ENCODE measurements around the gene EIF1. TPM values are rescaled to one million over a fixed set of nuclear protein-coding genes. Genes with fewer than 3 reads are reported as not detected.

EIF1 gene
- total RNA-seq, 2 experiments from 2014 or later, result 145 to 659 TPM

DNA sequence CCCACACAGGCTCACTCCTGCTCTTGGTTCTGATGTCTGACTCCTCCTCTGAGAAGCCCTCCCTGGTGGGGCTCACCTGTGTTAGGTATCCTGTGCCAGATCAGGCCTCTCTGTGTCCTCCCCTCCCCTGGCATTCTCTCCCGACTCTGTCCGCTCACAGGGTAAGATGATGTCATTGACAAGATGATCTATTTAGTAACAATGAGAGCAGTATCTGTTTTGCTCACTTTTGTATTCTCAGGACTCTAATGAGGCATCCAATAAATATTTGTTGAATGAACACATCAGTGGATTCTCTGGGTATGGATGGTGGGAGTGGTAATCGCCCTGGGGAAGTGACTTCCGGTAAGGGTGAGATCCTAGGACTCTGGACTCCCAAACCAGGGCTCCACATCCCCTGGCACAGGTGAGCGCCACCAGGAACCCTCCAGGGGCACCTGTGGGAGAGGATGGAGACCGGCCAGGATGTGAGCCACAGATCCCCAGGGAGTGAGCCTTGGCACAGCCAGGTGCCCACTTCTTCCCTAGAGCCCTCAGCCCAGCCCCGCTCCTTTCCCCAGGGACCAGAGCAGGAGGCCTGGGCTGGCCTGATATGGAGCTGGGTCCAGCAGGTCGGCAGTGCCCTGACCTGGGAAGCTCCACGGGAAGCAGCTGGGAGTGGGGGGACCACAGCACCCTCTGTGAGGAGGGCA, 51.1 kb downstream of the EIF1 start:
- Histone ChIP-seq H3K9me3 (ENCODE audit: low read length) (no peaks in the 10 kb centered on the region), H2AFZ (ENCODE audit: low read length) (no peak overlapping the region), H3K4me2 (ENCODE audit: low read length) (no peak overlapping the region), H3K9me2 (ENCODE audit: insufficient read depth, low read length) (no peaks in the 10 kb centered on the region), H3K4me3 (ENCODE audit: low read depth, low read length, poor library complexity, severe bottlenecking) (no peak overlapping the region), H3K79me2 (ENCODE audit: insufficient read depth, low read depth, low read length) (no peaks in the 10 kb centered on the region), H3K36me3 (ENCODE audit: insufficient read depth, low read length) (no peaks in the 10 kb centered on the region), H3K27ac (ENCODE audit: low read depth, low read length, poor library complexity, severe bottlenecking) (no peak overlapping the region), H4K20me1 (ENCODE audit: insufficient read depth, low read length) (no peaks in the 10 kb centered on the region), H3K4me1 (ENCODE audit: insufficient read depth, low read length, poor library complexity, severe bottlenecking) (peaks cover 4% of the 10 kb centered on the region)
- CTCF ChIA-PET (ENCODE audit: unreplicated experiment), result no interaction called here
- no peak for TF ChIP-seq EZH2phosphoT487 (IDR thresholded peaks at IDR 0.05; ENCODE audit: borderline replicate concordance, low read depth, low read length)
- TF ChIP-seq, protein P1, sequence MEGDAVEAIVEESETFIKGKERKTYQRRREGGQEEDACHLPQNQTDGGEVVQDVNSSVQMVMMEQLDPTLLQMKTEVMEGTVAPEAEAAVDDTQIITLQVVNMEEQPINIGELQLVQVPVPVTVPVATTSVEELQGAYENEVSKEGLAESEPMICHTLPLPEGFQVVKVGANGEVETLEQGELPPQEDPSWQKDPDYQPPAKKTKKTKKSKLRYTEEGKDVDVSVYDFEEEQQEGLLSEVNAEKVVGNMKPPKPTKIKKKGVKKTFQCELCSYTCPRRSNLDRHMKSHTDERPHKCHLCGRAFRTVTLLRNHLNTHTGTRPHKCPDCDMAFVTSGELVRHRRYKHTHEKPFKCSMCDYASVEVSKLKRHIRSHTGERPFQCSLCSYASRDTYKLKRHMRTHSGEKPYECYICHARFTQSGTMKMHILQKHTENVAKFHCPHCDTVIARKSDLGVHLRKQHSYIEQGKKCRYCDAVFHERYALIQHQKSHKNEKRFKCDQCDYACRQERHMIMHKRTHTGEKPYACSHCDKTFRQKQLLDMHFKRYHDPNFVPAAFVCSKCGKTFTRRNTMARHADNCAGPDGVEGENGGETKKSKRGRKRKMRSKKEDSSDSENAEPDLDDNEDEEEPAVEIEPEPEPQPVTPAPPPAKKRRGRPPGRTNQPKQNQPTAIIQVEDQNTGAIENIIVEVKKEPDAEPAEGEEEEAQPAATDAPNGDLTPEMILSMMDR (conservative IDR thresholded peaks at IDR 0.05; ENCODE audit: low read length), result no peak
- intact Hi-C loops (cut with micrococcal nuclease; ENCODE audit: unreplicated experiment), result loop anchor here (5.0 to 10.0 kb wide), 2 partner anchors 127 to 375 kb away; partner anchors contain the start of genes DHX58 and KLHL11
- DNase-seq (ENCODE audit: low spot score), result no peak
- POLR2A ChIA-PET, result no interaction called here
- no TSS peak for BruUV-seq (replicated peaks)

DNA sequence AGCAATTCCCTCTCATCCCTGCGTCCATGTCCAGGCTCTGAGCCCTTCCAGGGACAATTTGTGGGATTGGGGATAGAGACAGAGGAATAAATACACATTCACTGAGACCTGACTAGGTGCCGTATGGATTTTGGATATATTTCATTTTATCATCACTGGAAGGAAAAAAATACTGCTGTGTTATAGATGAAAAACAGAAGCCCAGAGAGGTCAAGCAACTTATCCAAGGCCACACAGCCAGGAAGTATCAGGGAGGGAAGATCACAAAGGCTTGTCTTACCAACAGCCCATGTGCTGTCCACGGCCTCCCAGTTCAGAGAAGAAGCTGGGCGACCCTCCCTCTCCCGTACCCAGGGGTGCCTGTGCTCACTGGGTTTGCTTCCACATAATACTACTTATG, 51.8 kb downstream of the EIF1 start:
- no peak overlapping the region for H3K4me3 ChIP-seq (ENCODE audit: low read depth, low read length, poor library complexity, severe bottlenecking)

DNA sequence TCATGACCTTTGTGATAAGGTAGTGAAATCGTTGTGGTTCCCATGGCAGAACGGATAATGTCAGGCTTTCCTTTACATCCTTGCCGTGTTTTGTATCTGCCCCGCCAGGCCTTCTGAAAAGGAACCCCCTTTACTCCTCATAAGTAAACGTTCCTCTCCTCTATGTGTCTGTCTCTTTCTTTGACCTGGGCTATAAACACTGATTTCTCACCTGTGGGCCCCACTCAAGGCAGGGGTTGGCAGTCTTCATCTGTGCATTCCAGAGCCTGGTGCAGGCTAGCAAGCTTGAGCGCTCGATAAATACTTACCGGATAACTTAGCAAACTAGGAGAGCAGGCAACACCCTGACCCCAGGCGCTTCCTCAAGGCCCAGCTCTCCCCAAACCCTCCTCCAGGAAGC, 53.0 kb downstream of the EIF1 start:
- no peaks in the 10 kb centered on the region for H3K9me3 ChIP-seq (ENCODE audit: low read length)
- intact Hi-C loops (cut with micrococcal nuclease; ENCODE audit: unreplicated experiment), result no loop called here
- H3K36me3 ChIP-seq (ENCODE audit: insufficient read depth, low read length), result no peaks in the 10 kb centered on the region
- no peak overlapping the region for H3K4me2 ChIP-seq (ENCODE audit: low read length)
- no peak for DNase-seq (ENCODE audit: low spot score)
- no peaks in the 10 kb centered on the region for H3K79me2 ChIP-seq (ENCODE audit: insufficient read depth, low read depth, low read length)
- no peak for TF ChIP-seq EZH2phosphoT487 (IDR thresholded peaks at IDR 0.05; ENCODE audit: borderline replicate concordance, low read depth, low read length)
- TF ChIP-seq, protein P1 (conservative IDR thresholded peaks at IDR 0.05; ENCODE audit: low read length), result no peak
- no peak overlapping the region for H3K4me3 ChIP-seq (ENCODE audit: low read depth, low read length, poor library complexity, severe bottlenecking)
- peaks cover 4% of the 10 kb centered on the region for H3K4me1 ChIP-seq (ENCODE audit: insufficient read depth, low read length, poor library complexity, severe bottlenecking)
- CTCF ChIA-PET (ENCODE audit: unreplicated experiment), result interaction anchor here (0.6 kb wide), 1 partner anchor 1317 kb away, joined by 3 read pairs; no protein-coding TSS in a partner anchor
- POLR2A ChIA-PET, result no interaction called here
- H3K27ac ChIP-seq (ENCODE audit: low read depth, low read length, poor library complexity, severe bottlenecking), result no peak overlapping the region
- no peaks in the 10 kb centered on the region for H4K20me1 ChIP-seq (ENCODE audit: insufficient read depth, low read length)
- H2AFZ ChIP-seq (ENCODE audit: low read length), result no peak overlapping the region
- no TSS peak for BruUV-seq (replicated peaks)
- H3K9me2 ChIP-seq (ENCODE audit: insufficient read depth, low read length), result no peaks in the 10 kb centered on the region

More for the DNA sequence above, 51.8 kb downstream of the EIF1 start:
- H3K79me2 ChIP-seq (ENCODE audit: insufficient read depth, low read depth, low read length), result no peaks in the 10 kb centered on the region
- no peak overlapping the region for H2AFZ ChIP-seq (ENCODE audit: low read length)
- H3K9me3 ChIP-seq (ENCODE audit: low read length), result no peaks in the 10 kb centered on the region
- peaks cover 4% of the 10 kb centered on the region for H3K4me1 ChIP-seq (ENCODE audit: insufficient read depth, low read length, poor library complexity, severe bottlenecking)
- POLR2A ChIA-PET, result no interaction called here
- DNase-seq (ENCODE audit: low spot score), result no peak
- TF ChIP-seq EZH2phosphoT487 (IDR thresholded peaks at IDR 0.05; ENCODE audit: borderline replicate concordance, low read depth, low read length), result no peak
- TF ChIP-seq, protein P1 (conservative IDR thresholded peaks at IDR 0.05; ENCODE audit: low read length), result no peak
- H3K36me3 ChIP-seq (ENCODE audit: insufficient read depth, low read length), result no peaks in the 10 kb centered on the region
- H3K9me2 ChIP-seq (ENCODE audit: insufficient read depth, low read length), result no peaks in the 10 kb centered on the region
- CTCF ChIA-PET (ENCODE audit: unreplicated experiment), result no interaction called here
- intact Hi-C loops (cut with micrococcal nuclease; ENCODE audit: unreplicated experiment), result no loop called here
- no peak overlapping the region for H3K27ac ChIP-seq (ENCODE audit: low read depth, low read length, poor library complexity, severe bottlenecking)
- H4K20me1 ChIP-seq (ENCODE audit: insufficient read depth, low read length), result no peaks in the 10 kb centered on the region
- no peak overlapping the region for H3K4me2 ChIP-seq (ENCODE audit: low read length)
- no TSS peak for BruUV-seq (replicated peaks)

Data from OCI-LY7 (cell line).